Esophagus squamous epithelium (tissue), 5 donors: ENCODE data around the gene HPSE2. TPM values are rescaled to one million over a fixed set of nuclear protein-coding genes. Genes with fewer than 3 reads are reported as not detected.

ENCODE experiments used
- DNase-seq: peaks from one replicate; lab custom pipeline; 2025; lab: John Stamatoyannopoulos, UW
- H3K27ac ChIP-seq, 4 donors: fragments of 200-600 bp; sonication (generic); one replicate each; pipeline ENCODE4 v1.5.1; 2016 to 2019; ENCODE audit warnings: mild to moderate bottlenecking in 1 of 4
- H3K27me3 ChIP-seq, 4 donors: fragments of 200-600 bp; sonication (generic); 1 replicate in 3 of 4; 2 replicates in 1 of 4; pipeline versions ENCODE4 v1.5.1 to v1.6.0; 2017 to 2021; ENCODE audit warnings: antibody characterized with exemption in 1 of 4
- H3K36me3 ChIP-seq, 3 donors: fragments of 200-600 bp; sonication (generic); one replicate each; pipeline ENCODE4 v1.5.1; 2016 to 2019
- H3K4me1 ChIP-seq, 3 donors: fragments of 200-600 bp; sonication (generic); one replicate each; pipeline ENCODE4 v1.5.1; 2017 to 2019
- H3K4me3 ChIP-seq, 4 donors: fragments of 200-600 bp; sonication (generic); 1 replicate in 3 of 4; 2 replicates in 1 of 4; pipeline ENCODE4 v1.5.1; 2016 to 2019; ENCODE audit warnings: mild to moderate bottlenecking in 2 of 4, moderate library complexity in 1 of 4
- H3K9me3 ChIP-seq, 3 donors: fragments of 200-600 bp; sonication (generic); one replicate each; pipeline ENCODE4 v1.5.1; 2016 to 2019
- CTCF ChIP-seq, 6 experiments: fragments of 450-650 bp in 4 of 6; fragments of 200-600 bp in 2 of 6; sonication (generic) in 2 of 6; IDR thresholded peaks; one replicate each; pipeline ENCODE4 v1.5.1; 2016 to 2019; ENCODE audit warnings: antibody characterized with exemption in 6 of 6, mild to moderate bottlenecking in 4 of 6, moderate library complexity in 4 of 6
- POLR2A ChIP-seq, 4 donors: fragments of 450-650 bp; IDR thresholded peaks; one replicate each; pipeline ENCODE4 v1.6.1; 2017; ENCODE audit warnings: antibody characterized with exemption in 4 of 4, mild to moderate bottlenecking in 4 of 4, moderate library complexity in 3 of 4
- WGBS, 2 donors: methylation state at CpG; one replicate each; pipeline ENCODE4 v1.1.5; 2018; 5-methylcytosine and 5-hydroxymethylcytosine counted together
- intact Hi-C: fragments of 100-400 bp; cut with DNase I; formaldehyde crosslinking; loops from one replicate; pipeline ENCODE4 v1.15.0; 2022
- total RNA-seq, 4 donors: library from RNA; depleted of rRNA; stranded (reverse); fragments of >200 nt; gene quantifications; one replicate each; pipeline ENCODE4 v1.1.0, GENCODE V29; 2016
- donor health status: DM: yes; HTN: yes; CAD: no.

The HPSE2 gene
- total RNA-seq, 4 donors from 2014 or later = 0.47 to 5.3 (median 2.6) TPM

GRCh38 chr10:98487649-98488048 is 748.0 kb downstream of the HPSE2 start:
- 62 to 76% methylated on average over 3 of the region's 3 CpGs for WGBS, 2 donors
- no peak overlapping the region for H3K27ac ChIP-seq
- H3K4me3 ChIP-seq = no peak overlapping the region
- TF ChIP-seq CTCF (IDR thresholded peaks at IDR 0.05) (no peak), POLR2A (IDR thresholded peaks at IDR 0.05) (no peak)
- no peak for DNase-seq
- intact Hi-C loops = no loop called here
- no peaks in the 10 kb centered on the region for H3K4me1 ChIP-seq
- no peaks in the 10 kb centered on the region for H3K27me3 ChIP-seq
- H3K9me3 ChIP-seq = no peaks in the 10 kb centered on the region
- no peaks in the 10 kb centered on the region for H3K36me3 ChIP-seq

GRCh38 chr10:98486421-98486820 is 749.2 kb downstream of the HPSE2 start:
- intact Hi-C loops = no loop called here
- Histone ChIP-seq H3K9me3 (no peaks in the 10 kb centered on the region), H3K4me3 (no peak overlapping the region), H3K4me1 (no peaks in the 10 kb centered on the region), H3K36me3 (no peaks in the 10 kb centered on the region), H3K27ac (no peak overlapping the region), H3K27me3 (no peaks in the 10 kb centered on the region)
- no peak for TF ChIP-seq CTCF (IDR thresholded peaks at IDR 0.05)
- TF ChIP-seq POLR2A (IDR thresholded peaks at IDR 0.05) = no peak
- DNase-seq = no peak
- 80 to 86% methylated on average over 3 of the region's 3 CpGs for WGBS, 2 donors

- no peaks in the 10 kb centered on the region for H3K36me3 ChIP-seq
- H3K27me3 ChIP-seq = no peaks in the 10 kb centered on the region
- intact Hi-C loops = no loop called here
- H3K27ac ChIP-seq = no peak overlapping the region
- no peak for DNase-seq
- TF ChIP-seq CTCF (IDR thresholded peaks at IDR 0.05) (no peak), POLR2A (IDR thresholded peaks at IDR 0.05) (no peak)
- 50 to 58% methylated on average over 1 to 2 of the region's 2 CpGs for WGBS, 2 donors
- no peaks in the 10 kb centered on the region for H3K4me1 ChIP-seq
- no peak overlapping the region for H3K4me3 ChIP-seq
- no peaks in the 10 kb centered on the region for H3K9me3 ChIP-seq
These were observed 749.7 kb downstream of the HPSE2 start for GRCh38 chr10:98485959-98486358.

GRCh38 chr10:98483658-98484057 is 752.0 kb downstream of the HPSE2 start:
- TF ChIP-seq POLR2A (IDR thresholded peaks at IDR 0.05) (no peak), CTCF (IDR thresholded peaks at IDR 0.05) (no peak)
- no peak overlapping the region for H3K27ac ChIP-seq
- no peaks in the 10 kb centered on the region for H3K4me1 ChIP-seq
- no peak for DNase-seq
- H3K9me3 ChIP-seq = no peaks in the 10 kb centered on the region
- H3K27me3 ChIP-seq = no peaks in the 10 kb centered on the region
- no peaks in the 10 kb centered on the region for H3K36me3 ChIP-seq
- intact Hi-C loops = no loop called here
- no peak overlapping the region for H3K4me3 ChIP-seq

GRCh38 chr10:98482096-98482495 is 753.6 kb downstream of the HPSE2 start:
- Histone ChIP-seq H3K27ac (no peak overlapping the region), H3K4me3 (no peak overlapping the region), H3K4me1 (no peaks in the 10 kb centered on the region), H3K9me3 (no peaks in the 10 kb centered on the region), H3K27me3 (no peaks in the 10 kb centered on the region), H3K36me3 (no peaks in the 10 kb centered on the region)
- WGBS, 2 donors = 82 to 88% methylated on average over 2 of the region's 2 CpGs
- DNase-seq = no peak
- no peak for TF ChIP-seq POLR2A (IDR thresholded peaks at IDR 0.05)
- no peak for TF ChIP-seq CTCF (IDR thresholded peaks at IDR 0.05)
- intact Hi-C loops = no loop called here
